Hair follicular keratinocyte (primary cell): ENCODE measurements around the gene RPL36A. TPM values are rescaled to one million over a fixed set of nuclear protein-coding genes. Genes with fewer than 3 reads are reported as not detected.

ENCODE experiments used
- total RNA-seq: library from RNA; depleted of rRNA; stranded (reverse); fragments of >200 nt; gene quantifications from 2 replicates; pipeline ENCODE4 v1.2.3, GENCODE V29; 2015

Gene RPL36A
- total RNA-seq, result 608 and 1,124 TPM in 2 replicates

DNA sequence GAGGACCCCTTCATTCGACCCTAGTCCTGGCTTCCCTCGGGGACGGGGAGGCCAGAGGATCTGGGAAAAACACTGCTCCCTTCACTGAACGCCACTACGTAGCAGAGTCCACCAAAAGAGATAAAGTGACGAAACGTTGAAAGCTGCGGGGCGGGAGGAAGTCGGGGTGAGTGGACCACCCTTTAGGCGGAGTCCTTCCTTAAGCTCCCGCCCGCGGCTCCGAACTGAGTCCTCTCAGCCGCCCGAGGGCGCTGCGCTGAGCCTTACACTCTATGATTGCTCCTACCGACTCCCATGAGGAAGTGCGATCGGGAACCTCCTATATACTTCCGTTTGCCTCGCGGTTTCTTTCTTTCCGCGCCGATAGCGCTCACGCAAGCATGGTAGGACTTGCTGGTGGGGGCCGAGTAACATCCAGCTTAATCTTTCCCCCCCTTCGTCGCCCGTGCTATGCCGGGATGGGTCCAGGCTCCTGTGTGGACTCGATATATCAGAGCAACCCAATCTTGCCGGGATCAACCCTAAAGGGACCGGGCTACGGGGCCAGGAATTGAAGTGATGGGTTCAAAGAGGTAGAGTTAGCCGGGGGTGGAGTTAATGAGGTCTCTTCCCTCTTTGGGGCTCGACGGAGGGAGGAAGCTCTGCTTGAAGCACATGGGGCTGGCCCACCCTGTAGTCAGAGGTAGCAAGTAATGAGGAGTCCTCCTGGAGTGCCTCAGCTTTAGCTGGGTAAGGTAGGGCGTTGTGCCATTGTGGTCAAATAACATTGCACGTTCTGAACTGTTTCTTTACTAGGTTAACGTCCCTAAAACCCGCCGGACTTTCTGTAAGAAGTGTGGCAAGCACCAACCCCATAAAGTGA, at the start of gene RPL36A:
Gene RPL36A (plus strand): TSS at position 348 of the 862 bp plus-strand sequence. CDS start 33 bp downstream, at position 381.

DNA sequence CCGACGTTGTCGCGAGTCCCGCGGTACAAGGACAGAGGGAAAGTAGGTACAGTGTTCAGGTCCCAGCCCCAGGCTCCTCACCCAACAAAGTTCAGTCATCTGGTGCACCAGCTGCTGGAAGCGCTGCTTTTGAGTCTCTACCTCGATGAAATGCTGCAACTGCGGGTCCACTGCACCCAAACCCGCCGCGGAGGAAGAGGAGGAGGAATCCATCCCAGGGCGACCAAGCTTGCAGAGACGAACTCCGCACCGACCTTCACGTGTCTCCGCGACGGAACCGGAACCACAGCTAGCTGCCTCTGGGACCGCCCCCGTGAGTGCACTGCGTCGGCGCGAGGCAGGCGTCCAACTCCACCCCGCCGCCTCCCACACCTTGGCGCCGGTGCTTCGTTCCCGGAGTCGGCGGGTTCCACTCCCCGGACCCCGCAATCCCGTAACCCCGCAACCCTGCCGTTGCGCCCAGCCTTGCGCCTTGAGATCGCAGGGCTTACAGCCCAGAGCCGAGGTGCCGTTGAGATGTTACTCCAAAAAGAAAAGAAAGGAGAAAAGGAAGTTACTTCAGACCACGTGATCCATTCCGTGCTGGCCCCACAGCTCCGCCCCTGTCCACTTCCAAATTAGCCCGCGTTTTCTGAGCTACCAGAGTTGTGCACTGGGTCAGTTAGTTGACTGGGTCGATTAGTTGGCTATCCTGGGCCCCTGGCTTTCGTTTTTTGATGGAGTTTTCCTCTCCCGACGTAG, 42.2 kb upstream of the RPL36A start, which contains the start of gene TIMM8A:
Gene TIMM8A (minus strand): TSS at position 291 of the 741 bp plus-strand sequence. CDS start 78 bp downstream, at position 213.

DNA sequence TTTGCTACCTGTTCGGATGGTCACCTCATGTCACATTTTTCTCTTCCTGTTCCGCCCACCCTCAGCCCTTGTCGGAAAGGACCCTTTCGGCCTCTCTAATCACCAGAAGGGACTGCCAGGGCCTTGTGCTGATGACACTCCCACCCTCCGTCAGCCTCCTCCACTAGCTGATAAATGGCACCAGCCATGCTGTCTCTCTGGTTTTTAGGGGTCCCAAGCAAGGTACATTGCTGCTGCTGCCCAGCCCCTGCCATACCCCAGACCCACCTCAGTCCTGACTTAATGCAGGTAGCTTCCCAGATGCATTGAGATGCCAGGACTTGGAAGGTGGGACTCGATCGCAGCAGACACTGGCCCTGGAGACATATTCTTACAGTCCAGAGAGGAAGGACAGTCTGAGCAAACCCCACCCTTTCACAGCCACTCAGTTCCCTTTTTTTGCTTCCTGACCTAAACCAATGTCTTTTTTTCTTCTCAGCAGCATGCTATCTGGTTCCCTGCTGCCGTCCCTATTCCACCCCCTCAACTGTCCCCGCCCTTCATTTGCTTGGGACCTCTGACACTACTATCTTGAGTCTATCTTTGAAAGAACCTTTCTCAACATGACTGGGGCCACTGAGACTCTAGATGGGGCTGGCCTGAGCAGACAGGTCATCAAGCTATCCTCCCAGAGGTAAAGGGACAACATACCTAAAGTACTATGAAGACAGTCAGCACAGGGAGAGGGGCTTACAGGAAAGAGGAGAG, 4.8 kb upstream of the RPL36A start, which contains the start of gene BTK:
Gene BTK (minus strand): TSS at position 397 of the 747 bp plus-strand sequence. CDS start 10,907 bp downstream, outside the sequence.

DNA sequence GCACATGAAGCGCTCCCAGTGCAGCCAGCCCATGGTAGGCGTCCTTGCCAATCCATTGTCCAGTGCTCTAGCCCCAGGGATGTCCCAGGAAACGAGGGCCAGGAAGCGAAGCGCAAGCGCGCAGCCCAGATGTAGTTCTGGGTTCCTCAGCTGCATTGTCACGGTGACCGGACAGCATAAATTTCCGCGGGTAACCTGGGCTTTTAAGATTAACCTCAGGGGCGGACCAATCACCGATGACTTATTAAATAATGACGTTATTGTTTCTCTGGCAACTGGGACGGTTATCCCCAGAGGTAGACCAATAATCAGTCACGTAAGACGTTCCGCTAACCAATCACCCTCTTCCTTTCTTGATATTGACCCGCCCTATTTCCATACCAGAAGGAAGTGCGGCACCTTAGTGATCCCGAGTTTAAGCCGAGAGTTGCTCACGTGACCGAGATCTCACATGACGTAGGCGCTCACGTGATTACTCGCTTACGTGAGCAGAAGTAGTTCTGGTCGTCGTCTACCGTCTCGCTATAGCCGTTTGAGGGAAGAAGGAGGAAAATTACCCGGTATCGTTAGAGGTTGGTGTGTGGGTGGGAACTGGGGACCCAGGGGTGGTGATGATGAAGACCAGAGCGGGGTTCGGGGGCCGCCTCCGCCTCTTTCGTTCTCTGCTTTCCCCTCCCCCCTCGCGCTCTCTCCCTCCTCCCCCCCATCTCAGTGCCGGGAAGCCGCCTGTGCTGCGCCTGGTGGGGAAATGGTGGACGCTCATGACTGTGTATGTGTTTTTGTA, 17.1 kb downstream of the RPL36A start, which contains the start of the genes GLA and HNRNPH2:
Gene GLA (minus strand): TSS at position 178 of the 784 bp plus-strand sequence. CDS start 22 bp downstream, at position 156.
Gene HNRNPH2 (plus strand): TSS at position 475 of the 784 bp plus-strand sequence. CDS start 3,767 bp downstream, outside the sequence.

Other genes starting within 250 kb of the RPL36A start
- 0.08 and 0.11 TPM in 2 replicates for gene DRP2, start 171.2 kb upstream of the RPL36A start, total RNA-seq
- not detected in 2 replicates for gene TAF7L, start 99.7 kb upstream of the RPL36A start, total RNA-seq
- gene TIMM8A, start 42.3 kb upstream of the RPL36A start, total RNA-seq, result 8.6 and 9.4 TPM in 2 replicates
- gene BTK, start 4.8 kb upstream of the RPL36A start, total RNA-seq, result 0.04 TPM in 1 of 2 replicates, not detected in the other
- 26.9 and 39.7 TPM in 2 replicates for gene GLA, start 16.9 kb downstream of the RPL36A start, total RNA-seq
- 35.5 and 40.4 TPM in 2 replicates for gene HNRNPH2, start 17.2 kb downstream of the RPL36A start, total RNA-seq
- gene ARMCX4, start 94.4 kb downstream of the RPL36A start, total RNA-seq, result 0.94 and 1.1 TPM in 2 replicates
- gene ARMCX1, start 159.5 kb downstream of the RPL36A start, total RNA-seq, result 19.4 and 24.8 TPM in 2 replicates
- gene ARMCX6, start 227.0 kb downstream of the RPL36A start, total RNA-seq, result 19.2 and 24.8 TPM in 2 replicates
- 13.6 and 16.1 TPM in 2 replicates for gene ARMCX3, start 232.1 kb downstream of the RPL36A start, total RNA-seq